ENCODE measurements around the gene RAD51AP1.
"Not testable (repeated sequence)": the region's sequence is repeated elsewhere in the genome, so short reads cannot be mapped to it uniquely, and the experiment has no call there.

The RAD51AP1 gene

DNA sequence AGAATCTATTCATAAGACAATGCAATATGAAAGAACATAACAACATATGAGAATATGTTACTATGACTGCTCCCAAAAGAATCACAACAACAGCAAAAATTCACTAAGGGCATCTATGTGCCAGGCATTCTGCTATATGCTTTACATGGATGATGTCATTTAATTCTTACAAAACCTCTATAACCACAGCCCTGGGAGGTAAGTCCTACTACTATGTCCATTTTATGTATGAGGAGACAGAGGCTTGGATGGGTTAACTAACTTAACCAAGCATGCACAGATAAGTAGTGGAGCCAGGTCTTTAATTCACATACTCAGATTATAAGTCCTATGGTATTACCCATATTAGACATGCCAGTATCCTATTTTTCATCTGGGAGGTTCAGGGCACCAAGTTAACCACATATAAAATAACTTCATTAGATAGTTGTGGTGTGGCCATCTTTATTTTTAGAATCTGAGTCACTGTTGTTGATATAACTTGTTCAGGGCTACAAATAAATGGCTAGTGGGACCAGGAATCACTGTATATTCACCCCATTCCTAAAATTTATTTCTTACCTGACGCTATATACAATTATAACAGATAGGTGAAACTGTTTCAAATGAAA, 33.2 kb upstream of the RAD51AP1 start:
- Mint-ChIP-seq H3K4me1 (peaks cover 9% of the 10 kb centered on the region), H3K4me3 (no peak overlapping the region), H3K36me3 (ENCODE audit: low read depth) (peaks cover 43% of the 10 kb centered on the region), H3K9me3 (peaks cover 4% of the 10 kb centered on the region), H3K27me3 (ENCODE audit: low read depth, poor library complexity) (no peaks in the 10 kb centered on the region), H3K27ac (no peak overlapping the region)
- no peak for DNase-seq
- TF ChIP-seq, protein P1, sequence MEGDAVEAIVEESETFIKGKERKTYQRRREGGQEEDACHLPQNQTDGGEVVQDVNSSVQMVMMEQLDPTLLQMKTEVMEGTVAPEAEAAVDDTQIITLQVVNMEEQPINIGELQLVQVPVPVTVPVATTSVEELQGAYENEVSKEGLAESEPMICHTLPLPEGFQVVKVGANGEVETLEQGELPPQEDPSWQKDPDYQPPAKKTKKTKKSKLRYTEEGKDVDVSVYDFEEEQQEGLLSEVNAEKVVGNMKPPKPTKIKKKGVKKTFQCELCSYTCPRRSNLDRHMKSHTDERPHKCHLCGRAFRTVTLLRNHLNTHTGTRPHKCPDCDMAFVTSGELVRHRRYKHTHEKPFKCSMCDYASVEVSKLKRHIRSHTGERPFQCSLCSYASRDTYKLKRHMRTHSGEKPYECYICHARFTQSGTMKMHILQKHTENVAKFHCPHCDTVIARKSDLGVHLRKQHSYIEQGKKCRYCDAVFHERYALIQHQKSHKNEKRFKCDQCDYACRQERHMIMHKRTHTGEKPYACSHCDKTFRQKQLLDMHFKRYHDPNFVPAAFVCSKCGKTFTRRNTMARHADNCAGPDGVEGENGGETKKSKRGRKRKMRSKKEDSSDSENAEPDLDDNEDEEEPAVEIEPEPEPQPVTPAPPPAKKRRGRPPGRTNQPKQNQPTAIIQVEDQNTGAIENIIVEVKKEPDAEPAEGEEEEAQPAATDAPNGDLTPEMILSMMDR (IDR thresholded peaks at IDR 0.05), result no peak

DNA sequence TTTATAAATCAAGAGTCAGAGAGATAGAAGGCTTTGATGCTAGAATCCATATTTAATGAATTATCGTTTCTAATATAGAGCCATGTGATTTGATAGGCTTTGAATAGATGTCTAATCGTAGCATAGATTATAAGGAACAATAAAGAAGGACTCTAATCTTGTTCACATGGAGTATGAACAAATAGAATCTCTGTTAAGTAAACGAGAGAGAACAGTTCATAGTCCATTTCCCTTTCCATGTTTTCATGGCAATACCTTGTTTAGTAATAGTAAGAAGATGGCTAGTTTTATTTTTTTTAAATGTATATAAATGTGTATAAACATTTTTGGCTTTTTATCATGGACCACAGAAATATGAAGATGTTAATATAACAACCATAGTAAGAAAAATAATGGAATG, 32.3 kb upstream of the RAD51AP1 start:
- H3K4me1 Mint-ChIP-seq, result peaks cover 9% of the 10 kb centered on the region
- TF ChIP-seq, protein P1 (IDR thresholded peaks at IDR 0.05), result no peak
- no peak for DNase-seq
- H3K36me3 Mint-ChIP-seq (ENCODE audit: low read depth), result peaks cover 36% of the 10 kb centered on the region
- H3K27ac Mint-ChIP-seq, result no peak overlapping the region
- H3K9me3 Mint-ChIP-seq, result peaks cover 4% of the 10 kb centered on the region
- no peaks in the 10 kb centered on the region for H3K27me3 Mint-ChIP-seq (ENCODE audit: low read depth, poor library complexity)
- H3K4me3 Mint-ChIP-seq, result no peak overlapping the region

DNA sequence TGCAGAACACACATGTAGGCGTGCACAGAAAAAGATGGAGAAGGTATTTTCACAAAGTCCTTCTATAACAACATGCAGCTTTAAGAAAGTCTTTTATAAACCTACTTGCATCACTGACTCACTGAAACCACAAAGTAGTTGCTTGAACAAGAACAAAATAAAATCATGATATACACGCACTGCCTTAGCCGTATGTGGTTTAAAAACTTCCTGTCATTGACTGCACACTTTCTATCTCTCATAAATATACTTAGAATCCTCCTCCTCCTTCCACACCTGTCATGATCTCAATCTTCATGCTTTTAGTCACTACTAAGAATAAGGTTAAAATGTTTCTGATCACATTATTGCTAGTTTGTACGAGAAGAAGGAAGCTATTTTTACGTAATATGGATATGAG, 31.8 kb upstream of the RAD51AP1 start:
- Mint-ChIP-seq H3K4me3 (no peak overlapping the region), H3K27me3 (ENCODE audit: low read depth, poor library complexity) (no peaks in the 10 kb centered on the region), H3K27ac (no peak overlapping the region), H3K9me3 (peaks cover 4% of the 10 kb centered on the region), H3K4me1 (peaks cover 9% of the 10 kb centered on the region), H3K36me3 (ENCODE audit: low read depth) (peaks cover 32% of the 10 kb centered on the region)
- TF ChIP-seq, protein P1 (IDR thresholded peaks at IDR 0.05), result no peak
- DNase-seq, result no peak

DNA sequence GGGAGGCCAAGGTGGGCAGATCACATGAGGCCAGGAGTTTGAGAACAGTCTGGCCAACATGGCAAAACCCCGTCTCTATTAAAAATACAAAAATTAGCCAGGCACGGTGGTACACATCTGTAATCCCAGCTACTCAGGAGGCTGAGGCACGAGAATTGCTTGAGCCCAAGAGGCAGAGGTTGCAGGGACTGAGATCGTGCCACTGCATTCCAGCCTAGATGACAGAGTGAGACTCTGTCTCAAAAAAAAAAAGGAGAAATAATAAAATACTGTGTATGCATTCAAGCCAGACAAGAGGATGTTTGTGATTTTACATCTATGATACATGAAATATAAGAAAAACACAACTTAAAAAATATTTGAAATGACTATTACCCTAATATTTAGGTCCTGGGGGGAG, 30.2 kb upstream of the RAD51AP1 start:
- not testable (repeated sequence) for H3K9me3 Mint-ChIP-seq; H3K27me3 Mint-ChIP-seq (ENCODE audit: low read depth, poor library complexity); H3K4me1 Mint-ChIP-seq; DNase-seq
- Mint-ChIP-seq H3K27ac (peak overlapping the region; percentile 54), H3K4me3 (peak overlapping the region; percentile 77), H3K36me3 (ENCODE audit: low read depth) (peaks cover 23% of the 10 kb centered on the region)

DNA sequence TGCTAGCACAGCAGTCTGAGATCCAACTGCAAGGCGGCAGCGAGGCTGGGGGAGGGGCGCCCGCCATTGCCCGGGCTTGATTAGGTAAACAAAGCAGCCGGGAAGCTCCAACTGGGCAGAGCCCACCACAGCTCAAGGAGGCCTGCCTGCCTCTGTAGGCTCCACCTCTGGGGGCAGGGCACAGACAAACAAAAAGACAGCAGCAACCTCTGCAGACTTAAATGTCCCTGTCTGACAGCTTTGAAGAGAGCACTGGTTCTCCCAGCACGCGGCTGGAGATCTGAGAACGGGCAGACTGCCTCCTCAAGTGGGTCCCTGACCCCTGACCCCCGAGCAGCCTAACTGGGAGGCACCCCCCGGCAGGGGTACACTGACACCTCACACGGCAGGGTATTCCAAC, 29.4 kb upstream of the RAD51AP1 start:
- not testable (repeated sequence) for H3K4me1 Mint-ChIP-seq; H3K4me3 Mint-ChIP-seq; H3K9me3 Mint-ChIP-seq; H3K27ac Mint-ChIP-seq; H3K27me3 Mint-ChIP-seq (ENCODE audit: low read depth, poor library complexity)
- peaks cover 16% of the 10 kb centered on the region for H3K36me3 Mint-ChIP-seq (ENCODE audit: low read depth)
- DNase-seq, result peak; percentile 2

- no peak overlapping the region for H3K27ac Mint-ChIP-seq
- no peak for DNase-seq
- H3K4me1 Mint-ChIP-seq, result no peaks in the 10 kb centered on the region
- no peaks in the 10 kb centered on the region for H3K27me3 Mint-ChIP-seq (ENCODE audit: low read depth, poor library complexity)
- peaks cover 7% of the 10 kb centered on the region for H3K9me3 Mint-ChIP-seq
- H3K36me3 Mint-ChIP-seq (ENCODE audit: low read depth), result peaks cover 51% of the 10 kb centered on the region
- TF ChIP-seq, protein P1 (IDR thresholded peaks at IDR 0.05), result no peak
- no peak overlapping the region for H3K4me3 Mint-ChIP-seq
Measured at GRCh38 chr12:4518106-4518728, 20.5 kb upstream of the RAD51AP1 start.

DNA sequence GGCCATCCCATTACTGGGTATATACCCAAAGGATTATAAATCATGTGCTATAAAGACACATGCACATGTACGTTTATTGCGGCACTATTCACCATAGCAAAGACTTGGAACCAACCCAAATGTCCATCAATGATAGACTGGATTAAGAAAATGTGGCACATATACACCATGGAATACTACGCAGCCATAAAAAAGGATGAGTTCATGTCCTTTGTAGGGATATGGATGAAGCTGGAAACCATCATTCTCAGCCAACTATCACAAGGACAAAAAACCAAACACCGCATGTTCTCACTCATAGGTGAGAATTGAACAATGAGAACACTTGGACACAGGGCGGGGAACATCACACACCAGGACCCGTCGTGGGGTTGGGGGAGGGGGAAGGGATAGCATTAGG, 15.2 kb upstream of the RAD51AP1 start:
- not testable (repeated sequence) for H3K27me3 Mint-ChIP-seq (ENCODE audit: low read depth, poor library complexity); H3K4me1 Mint-ChIP-seq; DNase-seq; H3K9me3 Mint-ChIP-seq; H3K27ac Mint-ChIP-seq; H3K4me3 Mint-ChIP-seq
- H3K36me3 Mint-ChIP-seq (ENCODE audit: low read depth), result peaks cover 44% of the 10 kb centered on the region

Data from nephron progenitor cell (in vitro differentiated cells).